Endothelial cell of umbilical vein (primary cell): ENCODE results near the gene NYAP2. TPM values are rescaled to one million over a fixed set of nuclear protein-coding genes. Genes with fewer than 3 reads are reported as not detected.

Experiments
- BruUV-seq: library from RNA; stranded (reverse); fragments of 400-500 nt; replicated peaks from 2 replicates; lab custom pipeline; 2021; lab: Mats Ljungman, UMichigan
- CTCF ChIA-PET: fragments of 300-600, 350-600 bp; sonication (Branson Sonifier 250); formaldehyde crosslinking; loops from one replicate; lab custom pipeline; 2021; ENCODE audit warnings: antibody characterized with exemption, inconsistent platforms; lab: Charles Lee
- POLR2A ChIA-PET: fragments of 300-600, 350-600 bp; sonication (Branson Sonifier 250); formaldehyde crosslinking; loops from one replicate; lab custom pipeline; 2021; ENCODE audit warnings: antibody characterized with exemption, inconsistent platforms; lab: Charles Lee
- DNase-seq: peaks from one replicate; pipeline ENCODE4 v3.0.0-alpha.2; 2011; ENCODE audit warnings: low read depth, low spot score
- FAIRE-seq: peaks from 2 replicates; lab custom pipeline; 2011; peaks lifted over from hg19 to GRCh38; lab: Jason Lieb, UNC
- H2AFZ ChIP-seq: 2 replicates; pipeline ENCODE4 v1.6.0; 2012; ENCODE audit warnings: low read depth, low read length, control low read depth, inconsistent platforms
- H3K27ac ChIP-seq: 2 replicates; pipeline ENCODE4 v1.5.1; 2011; ENCODE audit warnings: low read depth, mild to moderate bottlenecking, control low read depth, low read length, moderate library complexity; ENCODE audit not compliant: insufficient read depth
- H3K27me3 ChIP-seq, 2 experiments: 2 replicates each; pipeline versions ENCODE4 v1.6.0 to v1.6.1; 2011; ENCODE audit warnings: low read length in 2 of 2, mixed read lengths in 1 of 2; ENCODE audit not compliant: control insufficient read depth in 2 of 2, insufficient read depth in 2 of 2
- H3K36me3 ChIP-seq, 2 experiments: 2 replicates in 1 of 2; 3 replicates in 1 of 2; pipeline ENCODE4 v1.5.1; 2011; ENCODE audit warnings: low read length in 2 of 2, mild to moderate bottlenecking in 1 of 2, moderate library complexity in 1 of 2; ENCODE audit not compliant: control insufficient read depth in 2 of 2, insufficient read depth in 2 of 2; ENCODE audit errors: extremely low read depth in 1 of 2
- H3K4me1 ChIP-seq: 3 replicates; pipeline ENCODE4 v1.5.1; 2011; ENCODE audit warnings: mild to moderate bottlenecking, low read length; ENCODE audit not compliant: control insufficient read depth, insufficient read depth; ENCODE audit errors: extremely low read depth
- H3K4me2 ChIP-seq: 2 replicates; pipeline ENCODE4 v1.6.1; 2011; ENCODE audit warnings: low read length, control low read depth, mixed read lengths; ENCODE audit not compliant: insufficient read depth
- H3K4me3 ChIP-seq, 3 experiments: fragments of 200-600 bp in 1 of 3; sonication (generic), shearing (Covaris generic) in 1 of 3; replicated peaks in 1 of 3; 2 replicates each; pipeline ENCODE4 v1.5.1; 2011 to 2016; ENCODE audit warnings: control low read depth in 3 of 3, low read length in 3 of 3, mild to moderate bottlenecking in 2 of 3, inconsistent platforms in 1 of 3, low read depth in 1 of 3, moderate library complexity in 1 of 3; ENCODE audit not compliant: insufficient read depth in 1 of 3
- H3K79me2 ChIP-seq: 2 replicates; pipeline ENCODE4 v1.6.0; 2012; ENCODE audit warnings: low read length, inconsistent platforms; ENCODE audit not compliant: control insufficient read depth, insufficient read depth
- H3K9ac ChIP-seq: replicated peaks from 2 replicates; pipeline ENCODE3; 2011; ENCODE audit warnings: low read length, control low read depth; ENCODE audit not compliant: insufficient read depth; ENCODE audit errors: extremely low read depth
- H3K9me1 ChIP-seq: replicated peaks from 3 replicates; pipeline ENCODE4 v1.6.0; 2011; ENCODE audit warnings: mild to moderate bottlenecking, low read length; ENCODE audit not compliant: control insufficient read depth, insufficient read depth; ENCODE audit errors: extremely low read depth
- H3K9me3 ChIP-seq: replicated peaks from 2 replicates; pipeline ENCODE4 v1.5.1; 2012; ENCODE audit warnings: low read length, inconsistent platforms; ENCODE audit not compliant: control insufficient read depth, insufficient read depth
- H4K20me1 ChIP-seq: replicated peaks from 2 replicates; pipeline ENCODE3; 2011; ENCODE audit warnings: mild to moderate bottlenecking, low read length; ENCODE audit not compliant: control insufficient read depth, insufficient read depth; ENCODE audit errors: extremely low read depth
- CTCF ChIP-seq, 2 donors: IDR thresholded peaks; 1 replicate in 1 of 2; 2 replicates in 1 of 2; pipeline ENCODE4 v1.5.1; 2011; ENCODE audit warnings: low read length in 2 of 2, mild to moderate bottlenecking in 2 of 2, moderate library complexity in 2 of 2, control low read depth in 1 of 2, inconsistent platforms in 1 of 2, low read depth in 1 of 2; ENCODE audit not compliant: insufficient read depth in 1 of 2; ENCODE audit errors: extremely low read depth in 1 of 2
- EZH2 ChIP-seq: IDR thresholded peaks from 2 replicates; pipeline ENCODE4 v1.6.1; 2012; ENCODE audit warnings: borderline replicate concordance, low read depth, mild to moderate bottlenecking, moderate library complexity, low read length, inconsistent platforms; ENCODE audit not compliant: severe bottlenecking
- FOS ChIP-seq: IDR thresholded peaks from 2 replicates; pipeline ENCODE4 v1.6.1; 2011; ENCODE audit warnings: mild to moderate bottlenecking, low read length, moderate library complexity, borderline replicate concordance; ENCODE audit not compliant: insufficient read depth
- GATA2 ChIP-seq: IDR thresholded peaks from 2 replicates; pipeline ENCODE4 v1.7.0; 2011; ENCODE audit warnings: low read depth, mild to moderate bottlenecking, moderate library complexity, mixed read lengths, low read length; ENCODE audit not compliant: insufficient read length, insufficient read depth
- JUN ChIP-seq: IDR thresholded peaks from 2 replicates; pipeline ENCODE4 v1.6.1; 2011; ENCODE audit warnings: borderline replicate concordance, low read depth; ENCODE audit not compliant: insufficient read length, insufficient read depth
- MAX ChIP-seq: IDR thresholded peaks from 2 replicates; pipeline ENCODE4 v1.6.1; 2011; ENCODE audit not compliant: insufficient read depth, insufficient read length
- MYC ChIP-seq: IDR thresholded peaks from one replicate; pipeline ENCODE4 v1.6.1; 2011; ENCODE audit warnings: mild to moderate bottlenecking, low read depth, low read length
- POLR2A ChIP-seq: IDR thresholded peaks from 2 replicates; pipeline ENCODE4 v1.6.1; 2012; ENCODE audit warnings: low read depth, mild to moderate bottlenecking, control low read depth, low read length
- POLR2AphosphoS5 ChIP-seq: IDR thresholded peaks from 2 replicates; pipeline ENCODE4 v1.6.1; 2012; ENCODE audit warnings: low read depth, mild to moderate bottlenecking, control low read depth, low read length, moderate library complexity; ENCODE audit not compliant: insufficient read depth
- dilution Hi-C: fragments of 300-500 bp; cut with MboI; formaldehyde crosslinking; loops from one replicate; pipeline ENCODE4 v1.15.0; 2019; ENCODE audit warnings: low sequenced_read_pairs; ENCODE audit not compliant: extremely low pct_ligation_motif_present
- intact Hi-C: fragments of 100-400 bp; cut with micrococcal nuclease; formaldehyde crosslinking; loops from one replicate; pipeline ENCODE4 v1.10.0; 2022
- polyA plus RNA-seq, 4 experiments: library from polyadenylated mRNA; depleted of rRNA in 3 of 4; stranded (reverse) in 3 of 4; unstranded in 1 of 4; fragments of >200 nt; gene quantifications; 2 replicates each; pipeline versions ENCODE4 v1.2.1 to v1.2.3, GENCODE V29; 2011 to 2012; ENCODE audit warnings: missing spikeins in 1 of 4
- total RNA-seq: library from RNA; stranded (reverse); gene quantifications from 2 replicates; pipeline ENCODE4 v1.2.3, GENCODE V29; 2021

The NYAP2 gene
- total and polyA plus RNA-seq, 2 donors (not counting 3 experiments of a cell fraction or from before 2014, with no cell fraction given), result not detected

- BruUV-seq, result no TSS peak
- Histone ChIP-seq H3K79me2 (no peaks in the 10 kb centered on the region), H3K27ac (no peak overlapping the region), H2AFZ (no peak overlapping the region), H3K9me3 (peaks cover 3% of the 10 kb centered on the region), H3K36me3 (no peaks in the 10 kb centered on the region), H3K4me3 (no peak overlapping the region), H3K4me2 (no peak overlapping the region), H3K4me1 (no peaks in the 10 kb centered on the region), H3K9me1 (no peaks in the 10 kb centered on the region), H4K20me1 (no peaks in the 10 kb centered on the region), H3K9ac (no peak overlapping the region), H3K27me3 (no peaks in the 10 kb centered on the region)
- CTCF ChIA-PET, result no interaction called here
- no peak for TF ChIP-seq JUN
- TF ChIP-seq MAX, result no peak
- dilution Hi-C loops, result no loop called here
- DNase-seq (no peak), FAIRE-seq (no peak)
- POLR2A ChIA-PET, result no interaction called here
- intact Hi-C loops, result no loop called here
These were observed 38.7 kb downstream of the NYAP2 start for GRCh38 chr2:225438248-225438647.

GRCh38 chr2:225452677-225453076 lies 53.2 kb downstream of the NYAP2 start:
- intact Hi-C loops (no loop called here), dilution Hi-C loops (no loop called here)

More at GRCh38 chr2:225452677-225453076, 53.2 kb downstream of the NYAP2 start:
- Histone ChIP-seq H3K27me3 (no peaks in the 10 kb centered on the region), H4K20me1 (no peaks in the 10 kb centered on the region), H3K9ac (no peak overlapping the region), H3K4me1 (no peaks in the 10 kb centered on the region), H2AFZ (no peak overlapping the region), H3K4me2 (no peak overlapping the region), H3K9me3 (no peaks in the 10 kb centered on the region), H3K36me3 (no peaks in the 10 kb centered on the region), H3K79me2 (no peaks in the 10 kb centered on the region), H3K9me1 (no peaks in the 10 kb centered on the region), H3K4me3 (no peak overlapping the region), H3K27ac (no peak overlapping the region)
- ChIA-PET CTCF (no interaction called here), POLR2A (no interaction called here)
- TF ChIP-seq MYC (no peak), POLR2AphosphoS5 (no peak), JUN (no peak), MAX (no peak), FOS (no peak), EZH2 (no peak), GATA2 (no peak), CTCF (IDR thresholded peaks at IDR 0.05; ENCODE audit: extremely low read depth in 1 of 2, insufficient read depth in 1 of 2, low read depth in 1 of 2, low read length in 2 of 2) (no peak), POLR2A (no peak)
- DNase-seq (no peak), FAIRE-seq (no peak)
- BruUV-seq, result no TSS peak
